ENCODE results near the gene PRR7. TPM values are rescaled to one million over a fixed set of nuclear protein-coding genes. Genes with fewer than 3 reads are reported as not detected.

The PRR7 gene
- total and polyA plus RNA-seq, 2 of the 13 experiments (the other 11 are each of a cell fraction or from before 2014, with no cell fraction given), result 4.8 to 5.0 TPM

GRCh38 chr5:177447611-177448243 is 1.1 kb downstream of the PRR7 start:
- Histone ChIP-seq H4K20me1 (ENCODE audit: insufficient read depth, low read length) (peaks cover 2% of the 10 kb centered on the region; the same call in 1 of the 2 replicates), H3K4me2 (ENCODE audit: low read depth, low read length) (peak overlapping the region; percentile 99), H3K27me3 (ENCODE audit: control insufficient read depth in 1 of 2, insufficient read depth in 2 of 2, low read length in 2 of 2) (no peaks in the 10 kb centered on the region), H2AFZ (ENCODE audit: low read length) (no peak overlapping the region), H3K36me3 (replicated peaks in 1 of 2; ENCODE audit: control insufficient read depth in 1 of 2, insufficient read depth in 2 of 2, low read length in 2 of 2) (peaks cover under 1 to 3% of the 10 kb centered on the region in 2 experiments; a peak in 1 of 5 replicates), H3K9ac (ENCODE audit: insufficient read depth, low read depth, low read length) (peak overlapping the region; percentile 82), H3K27ac (ENCODE audit: extremely low read length, insufficient read depth, low read length) (peak overlapping the region; percentile 74), H3K79me2 (ENCODE audit: insufficient read depth, low read length) (no peaks in the 10 kb centered on the region), H3K4me1 (ENCODE audit: insufficient read depth, low read length) (peaks cover 53% of the 10 kb centered on the region), H3K9me3 (ENCODE audit: low read length) (no peaks in the 10 kb centered on the region), H3K4me3 (replicated peaks in 1 of 3; ENCODE audit: insufficient read depth in 1 of 3, low read depth in 2 of 3, low read length in 3 of 3) (peak overlapping the region; percentile 46 to 80 (median 55); a peak in 5 of 6 replicates)
- no TSS peak for BruUV-seq (replicated peaks)
- ChIA-PET POLR2A (interaction anchor here (0.7 to 4.2 kb wide), 24 partner anchors 8 to 96 kb away, joined by 3 to 19 read pairs (median 4); partner anchors contain the start of genes F12, GRK6, LMAN2 and PDLIM7), CTCF (ENCODE audit: low intra/inter-chr PET ratio, low total read pairs) (interaction anchor here (1.4 kb wide), 1 partner anchor 9 kb away, joined by 5 read pairs; no protein-coding TSS in a partner anchor)
- WGBS (ENCODE audit: low lambda C conversion rate), result 0% methylated on average over 7 of the region's 23 CpGs
- peak; percentile 84 for ATAC-seq
- in situ Hi-C loops (cut with HindIII; ENCODE audit: extremely low pct_ligation_motif_present, low pct_unique_long_range_greater_than_20kb) (loop anchor here (5.0 kb wide), 1 partner anchor 135 kb away; the partner anchor contains the start of gene MXD3), intact Hi-C loops (cut with micrococcal nuclease; ENCODE audit: unreplicated experiment) (loop anchor here (5.0 kb wide), 1 partner anchor 120 kb away; no protein-coding TSS in a partner anchor)
- FAIRE-seq, result peak; percentile 75
- peak; percentile 91 for DNase-seq (ENCODE audit: low spot score)
- TF ChIP-seq PAX8 (CRISPR knock-in tag; IDR thresholded peaks at IDR 0.05; ENCODE audit: borderline replicate concordance) (no peak), ZNF569 (CRISPR knock-in tag; IDR thresholded peaks at IDR 0.05; ENCODE audit: borderline replicate concordance) (no peak), ZNF660 (CRISPR knock-in tag; IDR thresholded peaks at IDR 0.05; ENCODE audit: borderline replicate concordance, low read depth) (no peak), SALL2 (CRISPR knock-in tag; IDR thresholded peaks at IDR 0.05) (no peak), CREM (IDR thresholded peaks at IDR 0.05) (peak; percentile 43; the same call in 1 of the 2 replicates), CREM (CRISPR knock-in tag; IDR thresholded peaks at IDR 0.05) (no peak), MTF1 (CRISPR knock-in tag; IDR thresholded peaks at IDR 0.05) (no peak), ZNF224 (CRISPR knock-in tag; IDR thresholded peaks at IDR 0.05) (no peak), IKZF5 (CRISPR knock-in tag; IDR thresholded peaks at IDR 0.05) (peak; percentile 63; the same call in 1 of the 2 replicates), ZMAT3 (CRISPR knock-in tag; conservative IDR thresholded peaks at IDR 0.05) (no peak; the same call in 1 of the 2 replicates), KAT8 (CRISPR knock-in tag; IDR thresholded peaks at IDR 0.05) (peak; percentile 31; the same call in 1 of the 2 replicates), NCOR1 (IDR thresholded peaks at IDR 0.05; ENCODE audit: borderline replicate concordance, low read length) (no peak), MAF1 (CRISPR knock-in tag; IDR thresholded peaks at IDR 0.05; ENCODE audit: borderline replicate concordance) (no peak), JUND (CRISPR knock-in tag; IDR thresholded peaks at IDR 0.05) (peak; percentile 76; the same call in 1 of the 2 replicates), RARA (CRISPR knock-in tag; IDR thresholded peaks at IDR 0.05) (peak; percentile 74), MZF1 (CRISPR knock-in tag; IDR thresholded peaks at IDR 0.05; ENCODE audit: borderline replicate concordance) (no peak), TOPORS (CRISPR knock-in tag; IDR thresholded peaks at IDR 0.05) (no peak), NFYC (CRISPR knock-in tag; IDR thresholded peaks at IDR 0.05) (peak; percentile 18; the same call in 1 of the 2 replicates), MYPOP (CRISPR knock-in tag; IDR thresholded peaks at IDR 0.05) (0 out of 2 replicates have a peak, but pooled peaks have one; percentile 28), GLI4 (CRISPR knock-in tag; IDR thresholded peaks at IDR 0.05; ENCODE audit: borderline replicate concordance) (no peak), RAD21 (CRISPR knock-in tag; IDR thresholded peaks at IDR 0.05) (peak; percentile 30; the same call in 1 of the 2 replicates), HMG20B (CRISPR knock-in tag; conservative IDR thresholded peaks at IDR 0.05) (0 out of 2 replicates have a peak, but pooled peaks have one; percentile 21), SAFB2 (CRISPR knock-in tag; IDR thresholded peaks at IDR 0.05; ENCODE audit: borderline replicate concordance, low read depth) (no peak), SMYD3 (CRISPR knock-in tag; IDR thresholded peaks at IDR 0.05) (no peak)

Measured in HepG2 (cell line).